GM23338 (cell line): ENCODE results near the gene DNMT1. TPM values are rescaled to one million over a fixed set of nuclear protein-coding genes. Genes with fewer than 3 reads are reported as not detected.

ENCODE experiments used
- ATAC-seq: fragments of 200-7000 bp; cut with Tn5 transposase; 3 replicates; pipeline ENCODE4 v1.9.1; 2020
- DNase-seq: peaks from one replicate; pipeline ENCODE4 v3.0.0-alpha.2; 2015; ENCODE audit warnings: low spot score
- H2AFZ ChIP-seq: fragments of 200-600 bp; sonication (generic); 2 replicates; pipeline ENCODE4 v1.8.0; 2016; ENCODE audit warnings: antibody characterized with exemption, mild to moderate bottlenecking, moderate library complexity
- H3F3A ChIP-seq: fragments of 200-600 bp; sonication (generic); replicated peaks from 2 replicates; pipeline ENCODE4 v1.8.0; 2017; ENCODE audit warnings: antibody characterized with exemption, mixed run types, low read depth
- H3K27ac ChIP-seq: fragments of 200-600 bp; sonication (generic); 2 replicates; pipeline ENCODE4 v1.6.1; 2016; ENCODE audit warnings: low read depth
- H3K27me3 ChIP-seq: fragments of 200-600 bp; sonication (generic); 2 replicates; pipeline ENCODE4 v1.8.0; 2016; ENCODE audit warnings: mild to moderate bottlenecking, mixed run types, moderate library complexity; ENCODE audit not compliant: insufficient read depth
- H3K36me3 ChIP-seq: fragments of 200-600 bp; sonication (generic); 2 replicates; pipeline ENCODE4 v1.8.0; 2016; ENCODE audit warnings: mild to moderate bottlenecking; ENCODE audit not compliant: insufficient read depth
- H3K4me1 ChIP-seq: fragments of 200-600 bp; sonication (generic); 2 replicates; pipeline ENCODE4 v1.8.0; 2016; ENCODE audit warnings: mild to moderate bottlenecking, moderate library complexity; ENCODE audit not compliant: insufficient read depth
- H3K4me2 ChIP-seq: fragments of 200-600 bp; sonication (generic); 2 replicates; pipeline ENCODE4 v1.7.1; 2017; ENCODE audit warnings: mixed run types
- H3K4me3 ChIP-seq: fragments of 200-600 bp; sonication (generic); 2 replicates; pipeline ENCODE4 v1.6.1; 2016; ENCODE audit warnings: mixed run types
- H3K79me2 ChIP-seq: fragments of 200-600 bp; sonication (generic); replicated peaks from 2 replicates; pipeline ENCODE4 v1.8.0; 2017; ENCODE audit warnings: mild to moderate bottlenecking; ENCODE audit not compliant: insufficient read depth
- H3K9me2 ChIP-seq: fragments of 200-600 bp; sonication (generic); 2 replicates; pipeline ENCODE4 v1.8.0; 2017; ENCODE audit not compliant: insufficient read depth
- H4K20me1 ChIP-seq: fragments of 200-600 bp; sonication (generic); replicated peaks from 2 replicates; pipeline ENCODE4 v1.8.0; 2017; ENCODE audit warnings: mild to moderate bottlenecking; ENCODE audit not compliant: insufficient read depth
- H3K27ac Mint-ChIP-seq: 2 replicates; pipeline ENCODE4 v1.8.0; 2020; ENCODE audit warnings: inconsistent platforms, mild to moderate bottlenecking, moderate library complexity, mixed read lengths
- H3K27me3 Mint-ChIP-seq: 3 replicates; pipeline ENCODE4 v1.8.0; 2022; ENCODE audit warnings: low read depth, mild to moderate bottlenecking, moderate library complexity, mixed read lengths, inconsistent platforms; ENCODE audit not compliant: insufficient read depth, poor library complexity
- H3K36me3 Mint-ChIP-seq: 3 replicates; pipeline ENCODE4 v1.8.0; 2021; ENCODE audit warnings: low read depth, mild to moderate bottlenecking, inconsistent platforms, moderate library complexity, mixed read lengths
- H3K4me1 Mint-ChIP-seq: 3 replicates; pipeline ENCODE4 v1.8.0; 2020; ENCODE audit warnings: mild to moderate bottlenecking, inconsistent platforms, mixed read lengths
- H3K4me3 Mint-ChIP-seq: 3 replicates; pipeline ENCODE4 v1.8.0; 2021; ENCODE audit warnings: moderate library complexity, mild to moderate bottlenecking, inconsistent platforms, mixed read lengths
- H3K9me3 Mint-ChIP-seq: 3 replicates; pipeline ENCODE4 v1.8.0; 2020; ENCODE audit warnings: moderate library complexity, mild to moderate bottlenecking, inconsistent platforms, mixed read lengths
- CTCF ChIP-seq, 2 experiments: fragments of 200-600 bp in 1 of 2; sonication (generic) in 1 of 2; conservative IDR thresholded peaks; 2 replicates each; pipeline versions ENCODE4 v1.5.1 to v1.6.1; 2016 to 2017; ENCODE audit warnings: antibody characterized with exemption in 2 of 2, low read depth in 2 of 2, mild to moderate bottlenecking in 2 of 2, moderate library complexity in 1 of 2
- ETS1 ChIP-seq: IDR thresholded peaks from 2 replicates; pipeline ENCODE4 v1.6.1; 2016; ENCODE audit warnings: antibody characterized with exemption
- EZH2 ChIP-seq: fragments of 200-600 bp; sonication (generic); IDR thresholded peaks from one replicate; pipeline ENCODE4 v1.8.0; 2017; ENCODE audit warnings: antibody characterized with exemption, mild to moderate bottlenecking, low read depth; ENCODE audit not compliant: unreplicated experiment
- JUNB ChIP-seq: IDR thresholded peaks from one replicate; pipeline ENCODE4 v1.6.1; 2016; ENCODE audit warnings: antibody characterized with exemption; ENCODE audit not compliant: unreplicated experiment
- STAT1 ChIP-seq: IDR thresholded peaks from one replicate; pipeline ENCODE4 v1.6.1; 2016; ENCODE audit warnings: antibody characterized with exemption; ENCODE audit not compliant: unreplicated experiment
- ZNF114 ChIP-seq: fragments of 250-450 bp; sonication (Bioruptor Pico); IDR thresholded peaks from 2 replicates; pipeline ENCODE4 v1.5.0; 2020; ENCODE audit warnings: mild to moderate bottlenecking, moderate library complexity
- ZNF331 ChIP-seq: fragments of 250-450 bp; sonication (Bioruptor Pico); IDR thresholded peaks from 2 replicates; pipeline ENCODE4 v1.5.0; 2020; ENCODE audit warnings: low read depth, mild to moderate bottlenecking, moderate library complexity
- polyA plus RNA-seq: library from polyadenylated mRNA; unstranded; fragments of >200 nt; fragmentation: Nextera tagmentation; extraction: Ambion mirVana; gene quantifications from 2 replicates; pipeline ENCODE4 v1.2.1, GENCODE V29; 2016
- total RNA-seq: library from RNA; depleted of rRNA; stranded (reverse); fragments of >200 nt; shearing (Covaris generic); gene quantifications from 2 replicates; pipeline ENCODE4 v1.2.3, GENCODE V29; 2014
- TF ChIP-seq, protein P1 (sequence below): IDR thresholded peaks from one replicate; pipeline ENCODE4 v1.6.1; 2018; ENCODE audit warnings: antibody characterized with exemption; ENCODE audit not compliant: unreplicated experiment

Gene DNMT1
- total and polyA plus RNA-seq, 2 experiments from 2014 or later: 238 to 589 TPM

DNA sequence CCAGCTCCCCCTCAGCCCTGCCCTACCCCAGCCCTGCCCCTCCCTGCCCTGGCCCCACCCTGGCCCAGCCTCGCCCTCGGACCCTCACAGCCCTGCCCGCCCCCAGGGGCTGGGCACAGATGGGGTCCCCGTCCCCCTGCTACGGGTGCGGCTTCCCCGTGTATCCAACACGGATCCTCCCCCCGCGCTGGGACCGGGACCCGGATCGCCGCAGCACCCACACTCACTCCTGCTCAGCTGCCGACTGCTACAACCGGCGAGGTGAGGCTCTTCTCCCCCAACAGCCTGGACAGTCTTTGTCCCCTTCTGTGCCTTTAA lies 103.4 kb downstream of the DNMT1 start (continued):
- TF ChIP-seq, protein P1, sequence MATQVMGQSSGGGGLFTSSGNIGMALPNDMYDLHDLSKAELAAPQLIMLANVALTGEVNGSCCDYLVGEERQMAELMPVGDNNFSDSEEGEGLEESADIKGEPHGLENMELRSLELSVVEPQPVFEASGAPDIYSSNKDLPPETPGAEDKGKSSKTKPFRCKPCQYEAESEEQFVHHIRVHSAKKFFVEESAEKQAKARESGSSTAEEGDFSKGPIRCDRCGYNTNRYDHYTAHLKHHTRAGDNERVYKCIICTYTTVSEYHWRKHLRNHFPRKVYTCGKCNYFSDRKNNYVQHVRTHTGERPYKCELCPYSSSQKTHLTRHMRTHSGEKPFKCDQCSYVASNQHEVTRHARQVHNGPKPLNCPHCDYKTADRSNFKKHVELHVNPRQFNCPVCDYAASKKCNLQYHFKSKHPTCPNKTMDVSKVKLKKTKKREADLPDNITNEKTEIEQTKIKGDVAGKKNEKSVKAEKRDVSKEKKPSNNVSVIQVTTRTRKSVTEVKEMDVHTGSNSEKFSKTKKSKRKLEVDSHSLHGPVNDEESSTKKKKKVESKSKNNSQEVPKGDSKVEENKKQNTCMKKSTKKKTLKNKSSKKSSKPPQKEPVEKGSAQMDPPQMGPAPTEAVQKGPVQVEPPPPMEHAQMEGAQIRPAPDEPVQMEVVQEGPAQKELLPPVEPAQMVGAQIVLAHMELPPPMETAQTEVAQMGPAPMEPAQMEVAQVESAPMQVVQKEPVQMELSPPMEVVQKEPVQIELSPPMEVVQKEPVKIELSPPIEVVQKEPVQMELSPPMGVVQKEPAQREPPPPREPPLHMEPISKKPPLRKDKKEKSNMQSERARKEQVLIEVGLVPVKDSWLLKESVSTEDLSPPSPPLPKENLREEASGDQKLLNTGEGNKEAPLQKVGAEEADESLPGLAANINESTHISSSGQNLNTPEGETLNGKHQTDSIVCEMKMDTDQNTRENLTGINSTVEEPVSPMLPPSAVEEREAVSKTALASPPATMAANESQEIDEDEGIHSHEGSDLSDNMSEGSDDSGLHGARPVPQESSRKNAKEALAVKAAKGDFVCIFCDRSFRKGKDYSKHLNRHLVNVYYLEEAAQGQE: no peak
- TF ChIP-seq STAT1 (no peak), ZNF114 (CRISPR knock-in tag) (no peak), CTCF (conservative IDR thresholded peaks at IDR 0.05; ENCODE audit: low read depth in 2 of 2) (no peak), ETS1 (no peak), ZNF331 (no peak), EZH2 (no peak), JUNB (no peak)

- Histone ChIP-seq H3K36me3 (no peaks in the 10 kb centered on the region), H3K79me2 (no peaks in the 10 kb centered on the region), H3K27me3 (peaks cover 7% of the 10 kb centered on the region), H3K4me3 (no peak overlapping the region), H3K4me2 (no peak overlapping the region), H3F3A (no peaks in the 10 kb centered on the region), H4K20me1 (peaks cover 8% of the 10 kb centered on the region; the same call in 1 of the 2 replicates), H3K4me1 (no peaks in the 10 kb centered on the region; the same call in 1 of the 2 replicates), H2AFZ (no peak overlapping the region), H3K9me2 (no peaks in the 10 kb centered on the region), H3K27ac (no peak overlapping the region)
- H3K36me3 Mint-ChIP-seq: peaks cover 15% of the 10 kb centered on the region
- no peaks in the 10 kb centered on the region; the same call in 2 of the 3 replicates for H3K4me1 Mint-ChIP-seq
- no peak overlapping the region for H3K4me3 Mint-ChIP-seq
- peaks cover 15% of the 10 kb centered on the region for H3K27me3 Mint-ChIP-seq
- ATAC-seq (no peak), DNase-seq (no peak)
- no peak overlapping the region for H3K27ac Mint-ChIP-seq
- no peaks in the 10 kb centered on the region; the same call in 2 of the 3 replicates for H3K9me3 Mint-ChIP-seq
- TF ChIP-seq STAT1 (no peak), EZH2 (no peak), ETS1 (no peak)
- TF ChIP-seq, protein P1: no peak
Measured at GRCh38 chr19:10089801-10090375, 104.9 kb downstream of the DNMT1 start.
